ENCODE results near the gene RAB31.

The RAB31 gene

DNA sequence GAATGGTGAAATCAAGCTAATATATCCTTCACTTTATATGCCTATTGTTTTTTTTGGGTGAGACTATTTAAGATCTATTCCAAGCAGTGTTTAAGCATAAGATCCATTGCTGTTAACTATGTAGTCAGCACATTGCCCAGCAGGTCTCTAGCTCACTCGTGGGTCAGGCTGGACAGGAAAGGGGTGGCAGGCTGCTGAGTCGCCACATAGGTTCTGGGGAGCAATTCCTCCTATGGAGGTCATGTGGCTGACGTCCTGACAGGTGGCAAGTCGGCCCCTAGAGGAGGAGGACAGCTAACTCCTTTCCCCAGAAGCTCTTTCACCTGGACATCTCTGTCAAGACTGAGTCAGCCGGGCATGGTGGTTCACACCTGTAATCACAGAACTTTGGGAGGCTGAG lies 13.9 kb upstream of the RAB31 start:
- DNase-seq, result no peak

DNA sequence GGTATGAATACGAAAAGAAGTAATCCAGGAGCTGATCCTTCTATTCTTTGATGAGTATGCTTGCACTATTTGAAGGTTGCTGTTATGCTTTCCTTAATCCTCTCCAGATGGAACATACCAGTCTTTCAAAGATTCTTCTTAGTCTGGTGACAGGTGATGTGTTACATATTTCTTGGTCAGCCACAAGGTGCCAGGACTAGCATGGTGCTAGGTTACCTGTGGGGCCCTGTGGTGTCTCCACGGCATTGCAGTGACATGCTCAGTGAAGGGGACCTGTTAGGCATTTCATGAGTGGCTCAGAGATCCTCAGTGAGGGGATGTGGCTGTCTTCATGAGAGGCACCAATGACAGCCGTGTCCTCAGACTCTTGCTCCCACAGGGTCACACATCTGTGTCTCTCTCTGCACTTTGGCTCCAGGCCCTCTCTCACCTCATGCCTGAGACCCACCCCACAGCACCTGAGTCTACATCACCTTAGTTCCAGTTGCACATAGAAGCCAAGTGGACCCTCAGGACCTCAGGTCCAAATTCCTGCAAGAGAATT lies 13.1 kb upstream of the RAB31 start:
- DNase-seq, result no peak

DNA sequence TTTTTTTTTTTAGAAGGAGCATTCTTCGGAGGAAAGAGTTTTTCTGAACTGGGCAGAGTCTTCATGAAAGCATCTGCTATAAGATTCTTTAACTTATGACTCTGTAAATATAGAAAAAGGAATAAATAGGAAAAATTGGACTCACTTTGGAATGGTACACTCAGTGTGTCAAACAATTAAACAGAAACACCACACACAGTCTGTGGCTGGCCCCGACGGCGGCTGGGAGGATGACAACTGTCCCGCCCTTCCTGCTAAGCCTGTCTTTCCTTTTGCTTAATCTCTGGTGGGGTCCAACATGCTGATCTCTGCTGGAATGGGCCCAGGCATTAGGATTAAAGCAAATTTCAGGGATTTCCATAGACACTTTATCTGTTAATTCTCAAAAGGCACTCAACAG lies 12.5 kb upstream of the RAB31 start:
- no peak for DNase-seq

DNA sequence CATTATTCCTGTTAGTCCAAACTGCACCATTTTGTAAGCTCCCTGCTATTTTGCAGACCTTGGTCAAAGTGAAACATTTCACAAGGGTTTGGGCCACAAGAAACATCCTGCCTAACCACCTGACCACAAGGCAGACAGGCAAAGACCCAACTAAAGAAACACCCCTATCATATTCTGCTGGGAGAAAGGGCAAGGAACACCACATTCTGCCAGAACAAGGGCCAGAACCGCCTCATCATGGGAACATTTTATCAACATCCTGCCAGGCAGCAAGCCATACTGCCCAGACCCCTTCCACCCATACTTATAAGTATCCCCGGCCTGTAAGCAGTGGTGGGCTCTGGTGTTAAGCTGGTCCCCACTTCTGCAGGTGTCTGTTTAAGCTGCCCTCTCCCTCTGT lies 12.0 kb upstream of the RAB31 start:
- no peak for DNase-seq

DNA sequence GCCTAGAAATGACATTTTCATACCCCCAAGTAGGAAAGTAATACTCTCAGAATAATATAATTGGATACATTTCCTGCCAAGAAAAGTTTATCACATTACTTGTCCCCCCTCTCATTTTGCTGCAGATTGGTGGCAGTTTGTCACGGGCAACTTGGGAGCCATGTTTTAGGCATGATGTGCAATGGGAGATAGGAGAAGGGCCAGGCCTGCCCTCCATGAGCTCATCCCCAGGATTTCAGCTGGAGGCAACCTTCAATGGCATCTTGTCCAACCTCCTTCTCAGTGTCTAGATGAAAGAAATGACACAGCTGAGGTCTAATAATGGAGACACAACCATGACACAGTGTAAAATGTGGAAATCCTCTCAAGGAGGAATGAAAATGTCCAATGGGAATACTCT lies 11.4 kb upstream of the RAB31 start:
- DNase-seq, result no peak

DNA sequence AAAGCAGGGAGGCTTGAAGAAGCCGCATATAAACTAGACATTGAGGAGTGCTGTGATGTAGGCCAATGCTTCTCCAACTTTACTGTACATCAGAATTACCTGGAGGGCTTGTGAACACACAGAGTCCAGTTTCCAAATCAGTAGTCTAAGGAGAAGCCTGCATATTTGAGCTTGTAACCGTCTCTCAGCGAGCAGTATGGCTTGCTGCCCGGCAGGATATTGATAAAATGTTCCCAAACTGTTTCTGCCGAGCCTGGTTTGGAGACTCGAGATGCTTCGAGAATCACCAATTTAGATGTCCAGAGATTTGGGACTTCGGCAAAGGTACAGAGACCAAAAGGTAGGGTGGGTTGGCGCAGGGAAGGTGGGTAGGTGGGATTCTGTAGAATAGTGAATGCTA lies 11.0 kb upstream of the RAB31 start:
- no peak for DNase-seq

DNA sequence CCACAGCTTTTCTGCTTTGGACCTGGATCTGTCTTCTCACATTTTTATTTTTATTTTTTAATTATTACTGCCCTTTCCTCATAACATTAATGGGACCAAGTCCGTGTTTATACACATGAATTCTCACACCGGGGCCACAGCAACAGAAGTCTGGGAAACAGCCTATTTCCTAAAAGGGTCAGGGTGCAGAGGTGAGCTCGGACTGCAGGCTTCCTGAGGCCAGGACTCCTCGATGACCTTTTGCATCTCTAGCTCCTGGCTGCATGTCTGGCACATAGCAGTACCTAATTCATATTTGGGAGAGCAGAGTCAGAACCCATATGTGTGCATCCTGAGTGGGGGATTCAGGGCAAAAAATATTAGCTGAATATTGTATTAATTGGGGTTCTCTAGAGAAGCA lies 9.6 kb upstream of the RAB31 start:
- no peak for DNase-seq

DNA sequence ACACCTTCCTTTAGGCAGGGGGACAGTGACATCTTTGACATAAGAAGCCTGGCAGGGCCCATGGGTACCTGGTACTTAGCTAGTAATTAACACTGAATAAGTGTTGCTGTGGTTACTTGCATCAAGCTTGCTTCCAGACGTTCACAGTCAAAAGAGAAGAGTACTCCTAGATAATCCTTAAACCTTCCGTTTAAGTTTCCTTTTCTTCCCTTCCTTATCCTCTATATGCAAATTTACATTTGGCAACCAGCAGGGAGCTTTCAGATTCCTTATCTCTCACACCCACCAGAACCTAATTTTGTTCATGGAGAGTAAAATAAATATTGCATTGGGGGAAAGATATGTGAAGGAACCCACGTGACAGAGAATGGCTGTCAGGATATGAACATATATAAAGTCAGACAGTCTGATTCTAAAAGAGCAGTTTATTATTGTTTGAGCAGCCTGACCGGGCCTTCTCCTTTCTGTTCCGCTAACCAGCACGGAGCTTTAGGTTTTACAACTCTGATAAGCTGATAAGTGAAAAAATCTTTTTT lies 7.8 kb upstream of the RAB31 start:
- DNase-seq, result no peak

DNA sequence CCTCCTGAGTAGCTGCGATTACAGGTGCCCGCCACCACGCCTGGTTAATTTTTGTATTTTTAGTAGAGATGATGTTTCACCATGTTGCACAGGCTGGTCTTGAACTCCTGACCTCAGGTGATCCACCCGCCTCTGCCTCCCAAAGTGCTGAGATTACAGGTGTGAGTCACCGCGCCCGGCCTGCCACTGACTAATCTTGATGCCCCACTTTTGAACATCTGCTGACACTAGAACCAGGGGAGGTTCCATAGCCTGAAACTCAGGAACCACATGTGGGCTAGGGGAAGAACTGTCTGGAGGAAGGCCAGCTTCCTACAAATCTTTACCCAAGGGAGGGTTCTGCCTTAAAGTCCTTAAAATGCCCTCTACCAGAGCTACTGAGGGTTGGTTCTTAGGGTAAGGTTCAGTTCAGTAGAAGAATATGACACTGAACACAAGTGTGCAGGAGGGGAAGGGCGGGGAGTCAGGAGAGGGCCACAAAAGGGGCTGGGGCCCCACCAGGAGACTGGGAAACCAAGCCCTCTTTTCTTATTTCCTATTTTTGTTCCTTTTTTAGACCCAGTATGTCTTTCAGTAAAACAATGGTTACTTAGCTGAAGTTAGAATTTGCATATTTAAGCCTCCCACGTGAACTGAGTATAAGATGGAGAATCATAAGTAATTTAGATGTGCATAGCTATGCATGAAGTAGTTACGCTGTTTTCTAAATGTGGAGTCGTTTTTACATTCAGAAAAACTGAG lies 6.3 kb upstream of the RAB31 start:
- DNase-seq, result no peak

DNA sequence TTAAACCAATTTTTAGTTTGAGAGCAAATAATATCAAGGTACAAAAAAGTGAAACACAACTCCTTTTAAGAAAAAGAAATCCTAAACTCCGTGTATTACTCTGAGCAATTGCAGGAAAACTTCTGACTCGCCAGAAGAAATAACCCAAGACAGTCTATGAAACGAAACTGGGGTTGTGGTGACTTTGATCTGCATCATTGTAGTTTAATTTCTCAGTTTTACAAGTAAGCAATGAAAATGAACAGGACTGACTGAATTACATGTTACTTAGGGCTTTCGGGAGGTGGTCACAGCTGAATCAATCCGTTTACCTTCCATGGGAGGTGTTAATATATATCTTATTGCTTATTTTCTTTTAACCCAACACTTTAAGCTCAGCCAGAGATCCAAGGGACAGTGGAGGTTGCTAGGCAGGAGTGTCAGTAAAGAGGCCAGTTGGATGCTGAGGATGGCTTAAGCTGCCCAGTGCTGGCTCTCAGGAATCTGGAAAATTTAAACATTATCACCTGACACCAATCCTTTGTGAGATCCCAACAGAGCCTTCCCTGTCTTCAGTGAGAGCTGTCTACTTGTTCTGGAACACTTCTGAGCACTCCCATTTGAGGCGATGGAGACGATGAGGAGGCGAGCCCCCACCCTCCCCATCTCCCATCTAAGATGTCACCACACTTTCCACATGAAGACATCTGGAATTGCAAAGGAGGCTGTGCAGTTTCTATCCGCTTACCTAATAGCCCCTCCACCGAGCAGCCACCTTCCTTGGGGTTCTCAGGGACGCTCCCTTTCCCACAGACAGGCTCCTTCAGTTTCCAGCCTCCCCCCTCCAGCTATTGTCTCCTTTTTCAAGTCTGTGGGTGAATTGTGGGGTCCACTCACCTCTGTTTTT lies 3.6 kb upstream of the RAB31 start:
- DNase-seq, result no peak

DNA sequence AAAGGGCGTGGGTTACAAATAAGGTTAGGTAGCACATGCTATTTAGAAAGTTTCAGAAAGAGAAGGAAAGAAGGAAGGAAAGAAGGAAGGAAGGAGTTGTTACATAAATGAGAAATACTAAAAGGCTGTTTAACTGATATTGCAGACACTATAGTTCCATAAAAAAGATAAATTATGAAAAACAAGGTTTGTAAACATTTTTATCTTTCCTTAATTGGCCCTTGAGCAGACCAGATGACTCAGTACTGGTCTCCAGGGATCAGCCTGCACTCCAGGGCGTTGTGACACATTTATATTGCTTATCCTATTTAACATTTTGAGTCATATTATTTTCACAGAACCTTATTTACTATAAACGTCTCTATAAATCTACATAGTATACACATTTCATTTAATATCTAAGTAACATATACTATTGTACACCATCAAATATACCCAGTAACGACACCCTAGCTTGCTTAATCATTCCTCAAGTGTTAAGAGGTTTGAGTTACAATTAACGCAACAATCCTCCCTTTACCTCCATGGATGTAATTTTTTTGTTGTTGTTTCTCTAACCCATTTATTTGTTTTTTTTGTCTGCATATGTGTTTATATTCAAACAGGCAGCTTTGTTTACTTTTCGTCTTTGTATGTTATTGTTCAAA lies 2.8 kb upstream of the RAB31 start:
- DNase-seq, result no peak

DNA sequence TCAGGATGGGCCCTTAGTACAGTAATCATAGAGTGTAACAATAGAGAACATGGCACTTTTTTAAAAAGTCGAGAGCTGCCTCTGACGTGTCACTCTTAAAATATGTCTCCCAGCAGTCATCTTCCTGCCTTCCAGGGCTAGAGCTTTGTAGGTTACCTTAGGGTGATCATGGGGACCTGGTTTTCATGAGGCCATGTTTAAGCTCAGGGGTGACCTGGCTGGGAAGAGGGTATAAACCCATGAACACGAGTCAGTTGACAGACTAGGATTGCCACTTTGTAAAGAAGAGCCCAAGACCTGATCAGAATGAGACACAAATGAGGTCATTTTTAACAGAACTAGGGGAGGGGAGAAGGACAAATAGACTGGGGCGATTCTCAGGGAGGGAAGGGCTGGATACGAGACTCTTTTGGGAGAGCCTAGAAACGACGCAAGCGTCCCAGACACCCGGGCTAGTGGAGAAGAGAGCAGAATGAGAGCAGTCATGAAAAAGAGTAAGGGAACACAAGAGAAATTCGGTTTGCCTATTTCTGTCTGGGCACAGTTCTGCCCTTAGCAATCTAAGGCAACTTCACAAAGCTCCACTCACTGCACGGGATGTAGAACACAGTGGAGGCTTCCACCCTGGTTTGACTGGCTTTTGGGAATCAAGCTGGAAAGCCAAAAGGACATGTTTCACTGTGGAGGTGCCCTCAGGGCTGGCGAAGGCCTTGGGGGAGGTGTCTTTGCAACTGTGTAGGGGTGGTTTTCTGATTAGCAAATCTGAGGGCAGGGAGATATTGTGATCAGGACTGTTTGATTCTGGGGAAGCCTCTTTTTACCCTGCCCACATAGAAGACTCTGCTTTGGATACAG lies 1.8 kb upstream of the RAB31 start:
- DNase-seq, result no peak

DNA sequence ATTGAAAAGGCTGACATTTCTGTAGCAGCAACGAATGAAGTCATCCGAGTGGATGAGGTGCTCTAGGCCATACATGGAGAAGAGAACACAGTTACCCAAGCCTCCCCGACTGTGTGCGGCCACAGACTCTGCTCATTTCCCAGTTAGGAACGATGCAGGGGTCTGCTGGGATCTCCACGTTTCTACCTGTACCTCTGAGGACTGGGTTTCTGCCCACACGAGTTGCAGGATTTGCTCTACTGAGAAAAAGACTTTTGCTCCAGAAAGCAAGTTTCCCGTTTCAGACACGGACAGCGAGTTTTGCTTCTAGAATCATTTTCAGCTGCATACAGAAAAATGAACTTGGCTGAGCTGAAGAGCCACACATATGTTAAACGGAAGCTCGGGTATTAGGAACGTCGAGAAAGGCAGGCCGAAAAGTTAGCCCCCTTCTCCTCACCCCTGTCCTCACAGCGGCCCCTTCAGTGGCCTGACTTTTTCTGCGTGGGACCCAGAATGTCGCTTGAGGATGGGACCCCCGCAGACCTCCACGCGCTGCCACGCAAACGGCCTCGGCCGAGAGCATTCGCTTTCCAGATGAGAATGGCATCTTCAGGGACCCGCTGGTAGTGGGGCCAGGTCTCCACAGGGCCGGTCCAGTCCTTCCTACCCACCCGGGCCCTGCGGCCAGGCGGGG lies 582 bp upstream of the RAB31 start:
- no peak for DNase-seq

DNA sequence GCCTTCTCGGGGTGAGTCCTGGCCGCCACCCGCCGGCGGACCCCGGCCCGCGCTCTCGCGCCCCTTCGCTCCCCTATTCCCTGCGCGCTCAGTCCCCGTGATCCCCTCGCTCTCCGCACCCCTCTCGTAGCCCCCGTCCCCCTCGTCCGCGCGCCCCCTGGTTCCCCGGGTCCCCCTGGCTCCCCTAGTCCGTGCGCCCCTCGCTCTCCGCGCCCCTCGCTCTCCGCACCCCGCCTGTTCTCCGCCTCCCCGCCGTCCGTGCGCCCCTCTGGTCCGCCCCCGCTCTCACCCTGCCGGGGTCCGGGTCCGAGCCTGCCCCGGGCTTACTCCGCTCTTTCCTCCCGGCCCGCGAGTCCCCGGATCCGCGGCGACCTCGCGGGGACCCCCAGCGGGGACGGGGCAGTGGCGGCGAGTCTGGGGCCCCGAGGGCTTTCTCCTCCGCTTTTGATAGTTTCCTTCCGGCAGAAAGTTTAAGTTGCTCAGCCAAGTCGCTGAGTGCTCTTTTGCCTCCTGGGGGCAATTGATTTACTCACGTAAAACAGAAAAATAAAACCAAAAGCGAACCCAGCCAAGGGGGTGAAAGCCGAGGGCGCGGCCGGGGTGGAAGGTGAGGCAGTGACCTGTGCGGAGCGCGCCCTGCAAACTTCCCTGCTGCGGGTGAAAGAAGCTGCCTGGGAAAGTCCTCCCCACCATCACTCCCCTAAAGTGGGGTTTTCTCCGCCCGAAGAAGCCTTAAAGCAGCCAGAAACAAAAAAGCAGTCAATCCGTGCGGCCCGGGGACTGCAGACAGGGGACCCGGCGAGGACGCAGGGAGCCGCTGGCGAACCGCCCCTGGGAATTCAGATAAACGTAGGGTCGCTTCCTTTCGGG lies 568 bp downstream of the RAB31 start:
- no peak for DNase-seq

DNA sequence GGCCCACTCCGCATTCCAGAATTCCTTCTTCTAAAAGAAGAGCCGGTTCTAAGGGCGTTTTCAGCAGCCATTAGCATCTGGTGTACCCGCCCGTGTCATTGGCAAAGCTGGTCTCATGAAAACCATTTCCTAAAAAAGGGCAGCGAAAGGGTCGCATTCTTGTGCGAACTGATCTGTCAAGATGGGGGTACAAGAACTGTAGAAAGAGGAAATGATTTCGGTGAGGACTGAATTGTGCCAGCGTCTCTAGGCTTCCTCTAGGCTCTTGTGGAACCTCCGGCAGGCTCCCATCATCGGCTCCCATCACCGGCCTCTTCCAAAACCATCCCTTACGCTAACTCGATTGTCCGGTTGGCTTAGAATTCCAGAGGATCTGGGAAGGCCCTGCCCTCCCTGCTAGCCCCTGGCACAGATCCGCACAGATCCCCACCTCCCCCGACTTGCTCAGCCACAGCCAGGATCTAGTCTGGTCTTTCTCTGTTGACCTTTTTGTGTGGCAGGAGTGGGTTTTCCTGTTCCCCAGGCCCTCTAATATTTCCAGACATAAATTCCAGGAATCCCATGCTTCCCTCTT lies 1.3 kb downstream of the RAB31 start:
- DNase-seq, result no peak

DNA sequence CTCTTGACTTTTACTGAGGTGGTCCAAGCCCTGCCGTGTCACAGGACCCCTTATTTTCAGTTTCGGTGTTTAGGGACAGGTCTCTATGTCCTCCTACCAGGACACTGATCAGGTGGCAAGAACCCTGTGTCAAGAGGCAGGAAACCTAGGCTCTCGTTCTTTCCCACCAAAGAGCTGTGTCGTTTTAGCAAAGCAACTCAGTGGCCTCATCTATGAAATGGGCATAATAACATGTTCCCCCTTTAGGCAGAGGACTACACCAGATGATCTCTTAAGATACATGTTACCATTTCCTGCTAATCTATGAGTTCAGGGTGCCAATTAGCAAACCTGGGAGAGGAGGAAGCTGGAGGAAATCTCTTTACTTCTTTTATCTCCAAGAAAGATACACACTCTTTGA lies 1.9 kb downstream of the RAB31 start:
- no peak for DNase-seq

DNA sequence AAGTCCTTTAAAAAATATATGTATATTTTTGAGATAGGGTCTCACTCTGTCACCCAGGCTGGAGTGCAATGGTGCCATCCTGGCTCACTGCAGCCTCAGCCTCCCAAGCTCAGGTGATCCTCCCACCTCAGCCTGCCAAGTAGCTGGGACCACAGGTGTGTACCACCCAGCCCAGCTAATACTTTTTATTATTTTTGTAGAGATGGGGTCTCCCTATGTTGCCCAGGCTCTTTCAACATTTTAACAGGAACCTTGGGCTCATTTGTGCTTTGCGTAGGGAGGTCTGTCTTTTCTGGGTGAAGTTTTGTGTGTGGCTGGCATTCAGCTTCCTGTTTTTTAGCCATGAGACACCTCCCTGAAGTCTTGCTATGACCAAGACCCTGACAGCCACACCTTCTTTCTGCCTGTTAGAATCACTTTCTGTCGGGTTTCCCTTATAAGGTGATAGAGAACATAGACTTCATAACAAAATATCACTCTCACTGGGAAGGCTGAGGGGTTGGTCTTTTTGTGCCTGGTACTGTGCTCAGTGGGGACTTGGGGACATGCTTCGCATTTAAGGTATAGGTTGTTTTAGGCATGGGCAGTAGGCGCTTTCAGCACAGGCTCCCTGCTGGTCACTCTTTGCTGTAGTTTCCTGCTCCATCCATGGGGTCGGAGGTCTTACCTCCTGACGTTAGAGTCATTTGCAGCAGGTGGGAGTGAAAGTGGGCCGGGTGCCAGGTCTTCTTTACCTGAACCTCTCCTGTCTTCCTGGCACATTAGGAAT lies 3.4 kb downstream of the RAB31 start:
- no peak for DNase-seq

DNA sequence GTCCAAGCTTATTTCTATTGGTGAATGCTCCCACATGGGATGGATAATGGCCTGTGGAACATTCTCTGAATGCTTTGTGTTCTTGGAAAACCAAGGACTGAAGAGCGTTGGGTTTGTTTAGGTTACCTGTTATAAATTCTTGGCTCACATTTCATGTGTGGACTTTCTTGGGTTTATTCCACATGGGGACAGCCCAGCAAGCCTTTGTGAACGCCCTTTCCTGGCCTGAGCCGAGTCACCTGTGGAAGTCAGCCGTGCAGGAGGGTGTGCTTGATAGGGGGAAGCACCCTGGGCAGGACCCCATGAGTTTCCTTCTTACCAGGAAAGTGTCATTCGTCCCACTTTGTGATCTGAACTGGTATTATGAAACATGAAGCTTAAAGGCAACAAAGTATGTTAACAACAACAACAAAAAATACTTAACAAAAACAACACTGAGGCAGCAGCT lies 4.1 kb downstream of the RAB31 start:
- DNase-seq, result no peak

DNA sequence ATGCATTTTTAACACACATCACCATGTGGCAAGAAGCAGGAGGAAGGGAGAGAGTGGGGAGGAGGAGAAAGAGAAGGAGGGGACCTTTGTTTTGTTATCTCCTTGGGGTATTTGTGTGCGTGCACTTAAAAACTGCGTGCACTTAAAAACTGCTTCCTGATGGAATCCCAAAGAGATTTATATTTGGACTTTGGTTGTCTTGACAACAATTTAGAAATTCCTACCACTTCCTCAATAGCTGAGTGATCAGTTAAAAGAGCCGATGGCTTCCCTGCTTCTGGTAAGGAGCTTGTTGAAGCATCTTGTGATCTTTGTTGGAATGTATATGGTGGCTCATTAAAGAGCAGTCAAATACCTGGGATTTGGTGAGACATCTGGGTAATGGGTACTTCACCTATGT lies 4.5 kb downstream of the RAB31 start:
- no peak for DNase-seq
